Medulla oblongata (tissue), 1 donor: ENCODE results near the gene FARS2.

Experiments used
- DNase-seq: peaks from one replicate; pipeline ENCODE4 v3.0.0-alpha.2; 2015; ENCODE audit errors: extremely low spot score

The FARS2 gene

DNA sequence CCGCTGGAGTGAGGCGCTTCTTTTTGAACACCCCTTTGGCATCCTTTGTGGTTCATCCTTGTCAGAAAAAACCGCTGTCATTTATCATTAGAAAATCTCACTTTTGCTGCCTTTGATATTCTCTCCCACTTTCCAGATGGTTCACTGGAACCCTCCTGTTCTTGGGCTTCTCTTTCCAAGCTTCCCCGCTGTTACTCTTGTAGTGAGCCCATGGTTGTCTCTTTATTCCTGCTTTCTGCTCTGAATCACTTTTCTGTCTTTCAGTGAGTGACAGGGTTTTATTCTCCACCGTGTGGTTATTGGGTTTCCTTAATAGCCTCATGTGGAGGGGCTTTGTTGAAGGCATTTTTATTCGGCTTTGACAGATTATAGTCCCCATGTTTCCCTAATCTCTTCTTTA, 117.0 kb downstream of the FARS2 start:
- DNase-seq: no peak

DNA sequence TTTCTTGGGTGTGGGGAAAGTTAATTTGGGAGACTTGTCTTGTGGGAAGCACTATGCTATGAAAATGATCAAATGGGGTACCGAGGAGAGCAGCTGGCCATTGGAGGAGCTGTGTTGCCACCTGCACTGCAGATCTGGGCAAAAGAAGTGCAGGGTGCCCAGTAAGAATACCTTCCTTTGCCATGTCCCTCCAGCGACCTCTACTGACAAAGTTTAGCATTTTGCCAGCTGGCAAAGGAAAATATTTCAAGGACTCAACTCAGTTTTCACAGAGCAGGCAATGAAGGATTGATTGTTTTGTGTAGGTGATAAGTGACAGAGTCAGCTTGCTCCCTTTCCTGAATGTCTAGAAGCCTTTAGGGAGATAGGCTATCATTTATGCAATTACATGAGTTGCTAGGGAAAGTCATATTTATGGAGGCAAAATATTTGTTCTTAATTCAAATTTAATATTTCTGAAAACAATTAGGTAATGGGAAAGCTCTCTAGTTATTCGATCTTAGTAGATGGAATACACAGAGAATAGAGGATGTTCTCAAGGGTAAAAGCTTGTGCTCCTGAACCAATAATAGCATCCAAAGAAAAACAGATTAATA, 118.4 kb downstream of the FARS2 start:
- no peak for DNase-seq

DNA sequence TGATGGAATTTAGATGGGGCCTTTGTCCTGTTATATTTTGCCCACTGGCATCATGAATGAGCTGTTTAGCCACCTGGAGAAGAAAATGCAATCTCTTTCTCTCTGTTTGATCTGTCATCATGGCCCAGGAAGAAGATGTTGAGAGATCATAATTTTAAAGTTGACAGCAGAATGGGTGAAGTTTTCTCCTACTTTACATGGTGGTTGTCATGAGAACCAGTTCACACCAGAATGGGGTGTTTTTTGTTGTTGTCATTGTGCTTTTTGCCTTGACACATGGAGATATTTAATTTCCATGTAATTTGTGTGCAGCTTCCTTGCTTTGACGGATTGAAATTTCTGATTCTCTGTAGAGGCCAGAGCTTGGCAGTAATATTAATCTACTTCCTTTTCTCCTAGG, 122.5 kb downstream of the FARS2 start:
- DNase-seq: no peak

DNA sequence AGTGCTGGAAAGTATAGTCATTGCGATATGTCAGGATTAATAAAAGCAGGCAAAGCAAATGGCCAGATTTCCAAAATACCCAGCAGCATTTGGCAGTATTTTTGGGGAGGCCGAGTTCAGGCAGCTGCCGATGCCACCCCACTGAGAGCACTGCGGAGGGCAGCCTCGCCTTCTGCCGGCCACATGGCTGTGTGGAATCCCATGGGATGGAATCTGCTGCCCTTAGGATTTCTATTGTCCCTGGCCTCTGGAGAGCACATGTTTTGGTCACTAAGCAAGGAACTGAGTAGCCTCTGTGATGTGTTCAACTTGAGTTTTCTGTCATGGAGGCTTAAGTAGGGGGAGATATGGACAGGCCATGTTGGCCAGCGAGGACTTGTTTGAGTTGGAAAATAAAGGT, 123.0 kb downstream of the FARS2 start:
- no peak for DNase-seq

DNA sequence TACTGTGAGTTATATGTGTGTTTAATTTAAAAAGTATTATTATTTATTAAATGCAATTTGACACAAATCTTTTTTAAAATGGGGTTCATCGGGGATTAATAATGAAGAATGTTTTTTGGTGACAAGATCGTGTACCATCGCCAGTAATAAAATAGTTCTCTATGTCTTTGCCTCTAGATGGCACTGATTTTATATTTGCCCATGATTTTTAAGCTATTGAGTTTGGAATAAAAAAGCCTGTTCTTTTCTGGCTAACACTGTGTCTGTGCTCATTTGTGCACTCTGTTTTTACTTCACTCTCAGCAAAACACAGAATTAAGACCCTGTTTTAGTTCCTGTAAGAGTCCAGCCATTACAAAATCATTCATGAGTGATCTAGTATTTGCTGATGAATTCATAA, 127.0 kb downstream of the FARS2 start:
- DNase-seq: no peak

DNA sequence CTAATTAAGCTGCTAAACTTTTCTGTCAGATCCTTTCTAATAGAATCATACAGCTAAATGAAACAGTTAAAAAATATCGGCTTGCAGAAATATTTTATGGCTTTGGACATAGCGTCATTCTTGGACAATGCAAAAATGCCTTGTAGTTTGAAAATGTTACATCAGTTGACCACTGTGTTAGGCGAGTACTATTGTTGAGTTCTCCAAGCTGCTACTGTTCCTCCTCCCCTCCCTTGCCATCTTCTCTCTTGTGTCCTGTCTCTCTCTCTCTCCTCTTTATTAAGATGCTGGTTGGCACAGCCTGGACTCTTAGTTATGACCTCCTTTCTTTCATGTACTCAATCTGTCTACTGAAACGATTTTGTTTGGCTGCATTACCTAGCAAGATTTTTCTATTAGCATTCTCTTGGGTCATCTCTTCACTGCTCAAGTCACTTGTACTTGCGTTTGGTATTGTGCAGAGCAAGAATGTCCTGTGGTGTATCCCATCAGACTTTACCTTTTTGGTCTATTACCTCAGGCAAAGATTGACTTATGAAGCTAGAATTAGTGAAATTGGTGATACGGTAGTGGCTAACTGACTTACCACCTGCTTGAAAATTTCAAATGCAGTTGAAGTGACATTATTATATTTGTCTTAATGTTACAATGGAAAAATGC, 127.9 kb downstream of the FARS2 start:
- no peak for DNase-seq

DNA sequence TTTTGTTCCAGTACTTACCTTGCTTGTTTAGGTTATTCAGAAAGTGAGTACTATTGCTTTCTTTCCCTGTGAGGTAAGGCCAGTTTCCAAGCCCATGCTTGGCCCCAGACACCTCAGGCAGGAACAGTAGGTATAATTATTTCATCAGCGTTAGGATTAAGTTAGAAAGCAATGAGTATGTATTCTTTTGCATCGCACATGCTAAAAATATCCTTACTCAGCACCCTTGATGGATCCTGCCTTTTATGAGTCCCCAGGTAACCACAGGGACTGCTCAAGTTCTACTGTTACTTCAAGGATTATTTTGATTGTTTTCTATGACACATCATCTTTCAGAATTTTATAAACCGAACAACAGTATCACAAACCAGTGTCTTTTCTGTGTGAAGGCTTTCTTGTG, 128.9 kb downstream of the FARS2 start:
- no peak for DNase-seq

DNA sequence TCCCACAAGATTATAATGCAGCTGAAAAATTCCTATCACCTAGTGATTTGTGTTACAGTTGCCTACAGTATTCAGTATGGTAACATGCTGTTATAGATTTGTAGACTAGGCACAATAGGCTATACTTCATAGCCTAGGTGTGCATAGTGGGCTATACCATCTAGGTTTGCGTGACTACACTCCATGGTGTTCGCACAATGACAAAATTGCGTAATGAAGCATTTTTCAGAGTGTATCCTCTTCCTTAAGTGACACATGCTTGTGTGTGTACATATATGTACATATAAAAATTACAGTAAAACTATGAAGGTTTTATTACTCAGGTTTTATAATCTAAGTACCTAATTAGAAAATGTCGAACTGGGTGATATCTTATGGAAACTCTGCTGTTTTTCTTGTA, 133.0 kb downstream of the FARS2 start:
- DNase-seq: no peak

DNA sequence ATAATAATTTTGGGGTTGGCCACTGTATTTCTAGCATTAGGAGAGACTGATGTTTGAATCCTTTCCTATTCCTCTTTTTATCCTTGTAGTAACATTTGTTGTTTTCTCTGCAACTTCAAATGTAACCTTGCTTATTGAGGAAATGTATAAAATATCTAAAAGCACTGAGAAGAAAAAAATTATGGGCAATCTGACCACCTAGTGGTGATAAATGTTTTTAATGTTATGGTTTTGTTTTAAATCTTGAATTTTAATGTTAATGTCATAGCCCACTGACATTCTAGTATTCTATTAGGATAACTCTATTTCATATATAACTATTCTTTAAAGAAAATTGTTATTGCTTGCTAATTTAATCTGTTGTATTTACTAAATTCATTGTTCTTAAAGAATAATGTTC, 134.4 kb downstream of the FARS2 start:
- no peak for DNase-seq

DNA sequence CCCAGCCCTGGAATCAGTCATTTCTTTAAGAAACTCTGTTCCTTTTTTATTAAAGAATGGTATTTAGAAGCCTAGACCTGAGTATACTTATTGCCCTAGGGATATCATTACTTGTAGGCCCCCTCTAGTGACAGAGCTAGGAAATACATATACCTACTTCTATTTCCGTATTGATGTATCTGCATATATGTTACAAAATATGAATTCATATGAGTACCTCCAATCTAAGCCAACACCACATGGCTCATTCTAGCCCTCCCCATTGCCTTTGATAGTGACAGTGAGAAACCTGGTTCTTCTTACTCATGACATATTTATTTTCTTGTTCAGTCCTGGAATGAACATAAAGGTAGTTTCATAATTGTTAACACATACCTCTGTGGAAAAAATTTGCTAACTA, 137.2 kb downstream of the FARS2 start:
- DNase-seq: peak; percentile 47

DNA sequence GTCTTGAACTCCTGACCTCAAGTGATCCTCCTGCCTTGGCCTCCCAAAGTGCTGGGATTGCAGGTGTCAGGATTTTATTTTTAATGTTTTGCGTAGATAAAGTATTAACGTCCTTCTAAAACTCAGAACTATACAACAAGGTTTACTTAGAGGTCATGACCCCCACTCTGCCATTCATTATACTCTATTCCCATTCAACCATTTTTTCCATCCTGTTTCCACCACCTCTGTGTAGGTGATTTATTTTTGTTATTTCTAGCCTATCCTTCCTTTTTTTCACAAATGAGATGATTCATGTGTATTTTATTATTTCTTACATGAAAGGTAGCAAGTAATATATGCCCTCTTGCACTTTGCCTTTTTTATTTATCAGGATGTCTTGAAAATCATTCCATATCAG, 138.1 kb downstream of the FARS2 start:
- no peak for DNase-seq

DNA sequence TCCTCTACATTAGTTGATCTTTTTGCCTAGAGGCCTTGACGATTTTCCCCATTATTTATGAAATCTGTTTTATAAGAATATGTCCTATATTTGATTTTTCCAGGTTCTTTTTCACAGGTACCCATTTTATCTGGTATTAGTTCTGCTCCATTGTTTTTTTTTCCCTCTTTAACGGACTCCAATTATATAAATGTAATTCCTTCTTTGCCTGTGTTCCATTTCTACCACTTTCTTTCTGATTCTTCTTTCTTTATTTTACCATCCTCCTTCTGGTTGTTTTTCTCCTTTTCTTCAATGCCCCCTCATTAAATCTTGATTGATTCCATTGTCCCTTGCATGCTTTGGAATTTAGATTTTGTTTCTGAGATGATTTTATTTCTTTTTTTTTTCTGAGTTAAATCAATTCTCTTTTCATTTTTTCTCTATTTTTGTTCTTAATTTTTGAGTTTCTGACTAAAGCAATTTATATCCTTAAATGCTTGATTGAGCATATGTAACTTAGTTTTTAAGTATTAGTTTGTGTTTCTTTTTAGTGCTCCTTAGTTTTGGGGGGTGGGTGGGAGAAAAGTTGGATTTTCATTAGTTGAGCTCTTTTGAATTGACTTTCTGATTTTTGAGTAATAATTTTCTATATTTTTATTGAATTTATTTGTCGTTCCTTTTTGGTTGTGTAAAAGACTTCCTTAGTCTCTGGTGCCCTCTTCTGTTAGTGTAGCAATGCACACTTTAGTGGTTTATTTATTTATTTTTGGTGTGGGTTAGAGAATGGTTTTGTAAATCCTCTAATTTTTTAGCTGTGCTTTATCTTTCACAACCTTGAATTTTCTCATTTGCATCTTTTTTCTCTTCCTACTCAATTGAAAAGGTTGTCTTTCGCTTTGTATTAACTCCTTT, 140.8 kb downstream of the FARS2 start:
- DNase-seq: no peak

DNA sequence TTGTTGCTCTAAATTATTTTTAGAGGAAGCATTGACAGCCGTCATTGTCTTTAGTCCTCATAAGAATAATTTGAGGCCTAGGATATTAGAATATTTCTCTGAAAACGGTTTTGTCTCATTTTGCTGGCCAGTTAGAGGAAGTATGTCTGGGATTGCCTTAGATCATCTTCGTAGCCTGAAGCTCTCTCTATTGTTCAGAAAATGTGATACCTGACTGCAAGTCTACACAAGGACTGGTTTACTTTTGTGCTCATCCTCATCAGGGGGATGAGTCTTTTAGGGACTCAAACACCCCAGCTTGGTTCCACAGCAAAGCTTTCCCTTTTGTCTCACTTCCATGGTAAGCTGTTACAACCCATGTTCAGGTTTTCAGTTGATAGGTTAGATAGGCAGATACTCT, 141.8 kb downstream of the FARS2 start:
- no peak for DNase-seq

DNA sequence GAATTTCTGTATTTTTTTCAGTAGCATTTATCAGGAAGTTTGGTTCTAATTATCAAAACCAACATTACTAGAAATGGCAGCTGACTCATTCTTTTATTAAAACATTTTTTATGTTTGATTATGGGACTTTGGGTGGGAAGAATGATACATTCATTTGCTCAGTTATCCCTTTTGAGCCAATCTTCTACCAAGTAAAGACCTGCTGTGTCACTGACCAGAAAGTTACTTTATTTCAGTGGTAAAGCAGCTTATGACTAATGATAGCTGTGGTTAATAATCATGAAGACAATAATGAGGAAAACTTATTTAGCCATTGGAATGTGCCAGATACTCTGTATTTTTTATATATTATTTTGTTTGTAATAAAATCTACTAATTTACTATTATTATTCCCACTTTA, 142.3 kb downstream of the FARS2 start:
- DNase-seq: no peak

DNA sequence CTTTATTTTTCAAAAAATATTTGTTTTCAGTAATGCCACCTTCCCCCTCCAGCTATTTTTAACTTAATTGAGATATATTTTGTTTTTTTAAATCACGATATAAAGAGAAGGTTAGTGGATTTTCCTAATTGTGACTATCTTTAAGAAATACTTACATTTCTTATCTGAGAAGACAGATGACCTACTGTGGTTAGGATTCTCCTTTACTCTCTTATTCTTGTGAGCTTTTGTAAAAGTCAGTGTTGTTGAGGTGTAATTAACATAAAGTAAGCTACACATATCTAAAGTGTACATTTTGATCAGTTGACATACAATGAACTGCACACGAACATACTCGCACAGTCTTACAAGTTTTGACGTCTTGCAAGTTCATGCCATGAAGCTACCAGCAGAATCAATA, 144.7 kb downstream of the FARS2 start:
- no peak for DNase-seq

DNA sequence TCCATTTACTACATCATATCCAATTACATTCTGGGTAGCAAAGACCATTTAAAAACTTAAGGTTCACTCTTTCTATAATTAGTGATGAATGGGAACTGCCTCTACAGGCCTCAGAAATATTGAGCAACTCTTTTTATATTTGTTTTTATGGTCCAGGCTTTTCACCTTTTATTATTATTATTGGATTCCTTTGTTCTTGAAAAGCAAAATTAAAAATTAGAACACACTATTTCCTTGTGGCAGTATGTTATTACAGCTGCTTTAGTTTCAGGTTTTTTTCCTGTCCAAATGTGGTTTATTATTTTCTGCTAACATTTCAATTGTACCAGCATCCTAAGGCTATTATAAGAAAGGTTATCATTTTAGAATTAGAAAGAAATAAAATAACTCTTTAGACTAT, 150.1 kb downstream of the FARS2 start:
- DNase-seq: no peak

DNA sequence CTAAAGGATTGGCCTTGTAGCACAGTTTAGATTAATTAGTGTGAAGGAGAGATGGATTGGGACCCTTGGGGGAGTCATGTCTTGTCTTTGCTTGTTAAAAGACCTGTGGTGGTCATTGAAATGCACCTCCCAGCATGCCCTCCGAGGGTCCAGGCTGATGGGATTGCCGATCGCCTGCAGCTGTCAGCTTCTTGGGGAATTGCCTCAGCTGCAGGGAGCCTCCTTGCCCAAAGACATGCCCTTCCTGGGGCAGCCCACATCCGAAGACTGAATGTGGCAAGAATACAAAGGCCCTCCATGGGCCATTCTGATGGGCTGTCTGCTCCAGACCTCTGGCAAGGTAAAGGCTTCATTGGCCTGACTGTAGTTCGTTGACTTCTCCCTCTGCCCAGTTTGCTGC, 150.7 kb downstream of the FARS2 start:
- no peak for DNase-seq

DNA sequence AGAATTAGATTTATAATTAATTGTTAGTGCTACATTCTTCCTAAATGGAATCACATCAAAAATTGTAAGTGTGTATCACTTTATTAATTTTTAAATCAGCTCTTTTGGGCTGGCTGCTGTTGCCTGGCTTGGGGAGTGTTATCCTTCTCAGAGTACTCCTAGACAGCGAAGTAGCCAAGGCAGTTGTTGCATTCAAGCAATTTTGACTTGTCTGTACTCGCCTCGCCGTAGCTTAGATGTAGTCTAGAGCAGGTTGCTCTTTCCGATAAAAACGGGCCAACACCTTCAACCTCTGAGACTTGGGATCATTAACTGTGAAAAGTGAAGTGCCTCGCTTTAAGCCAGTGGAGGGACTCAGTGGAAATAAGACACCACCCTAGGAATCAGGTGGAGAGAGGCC, 151.3 kb downstream of the FARS2 start:
- no peak for DNase-seq

DNA sequence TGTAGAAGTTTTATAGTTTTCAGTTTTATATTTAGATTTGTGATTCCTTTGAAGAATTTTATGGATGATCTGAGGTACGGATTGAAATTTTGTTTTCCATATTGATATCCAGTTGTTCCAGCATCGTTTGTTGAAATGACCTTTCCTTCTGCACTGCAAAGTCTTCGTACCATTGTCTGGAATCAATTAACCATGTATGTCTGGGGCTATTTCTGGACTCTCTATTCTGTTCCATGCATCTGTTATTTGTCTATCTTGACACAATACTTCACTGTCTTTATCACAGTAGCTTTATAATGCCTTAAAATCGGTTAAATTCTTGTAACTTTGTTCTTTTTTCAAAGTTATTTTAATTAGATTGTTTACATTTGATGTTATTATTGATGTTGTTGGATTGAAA, 154.9 kb downstream of the FARS2 start:
- DNase-seq: no peak

DNA sequence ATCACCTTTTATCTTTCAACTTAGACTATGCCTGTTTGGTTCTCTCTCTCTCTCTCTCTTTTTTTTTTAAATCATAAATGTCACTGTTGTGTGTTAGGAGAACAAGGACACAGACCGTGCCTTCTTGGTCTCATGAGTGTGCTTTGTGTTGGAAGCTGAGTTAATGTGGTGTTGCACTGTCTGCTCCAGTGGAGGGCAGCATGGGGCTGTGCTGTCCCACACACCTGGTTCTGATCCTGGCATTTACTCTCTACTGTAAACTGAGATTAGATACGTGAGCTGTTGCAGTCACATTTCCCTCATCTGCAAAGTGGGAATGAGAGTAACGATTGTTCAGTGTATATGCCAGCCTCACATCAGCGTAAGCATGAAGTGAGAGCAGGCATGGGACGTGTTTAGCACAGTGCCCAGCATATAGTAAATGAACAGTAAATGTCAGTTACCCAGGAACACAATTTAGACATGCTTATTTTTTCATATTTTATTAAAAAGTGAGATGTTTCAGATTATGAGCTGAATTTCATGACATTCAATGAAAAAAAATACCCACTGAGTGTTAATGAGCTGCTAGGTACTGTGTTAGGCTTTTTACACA, 161.1 kb downstream of the FARS2 start:
- no peak for DNase-seq

DNA sequence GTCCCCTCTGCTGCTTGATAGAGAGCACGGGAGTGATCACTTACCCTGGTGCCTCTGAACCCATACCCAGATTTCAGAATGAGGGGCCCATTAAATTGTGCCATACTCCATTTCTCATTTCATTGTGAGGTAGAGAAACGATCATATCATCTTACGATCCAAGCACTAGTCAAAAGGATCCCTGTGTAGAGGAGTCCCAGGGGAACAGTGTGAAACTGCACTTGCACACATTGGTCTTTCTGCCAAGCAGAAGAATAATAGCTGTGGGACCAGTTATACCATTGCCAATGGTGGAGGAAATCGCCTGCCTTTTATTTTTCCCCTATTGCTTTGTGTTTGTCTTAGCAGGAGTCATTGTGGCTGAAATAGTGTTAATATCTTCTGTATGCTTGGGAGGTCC, 161.9 kb downstream of the FARS2 start:
- no peak for DNase-seq

DNA sequence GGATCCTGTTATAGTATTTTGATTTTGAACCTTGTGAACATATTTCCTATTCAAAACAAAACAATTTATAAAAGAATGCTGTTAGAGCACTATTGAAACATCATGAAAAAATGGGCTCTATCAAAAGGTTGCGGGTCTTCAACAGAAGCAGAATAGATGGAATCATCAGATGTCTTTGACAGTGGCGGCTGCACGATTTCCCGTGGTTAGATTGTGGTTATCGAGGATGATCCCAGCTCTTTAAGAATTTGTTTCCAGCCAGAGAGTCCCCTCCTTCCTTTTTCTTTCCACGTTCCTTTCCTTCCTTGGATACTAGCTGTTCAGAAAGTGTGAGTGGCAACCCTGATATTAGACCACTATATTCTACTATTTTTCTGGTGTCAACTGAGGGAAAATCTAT, 163.4 kb downstream of the FARS2 start:
- no peak for DNase-seq

DNA sequence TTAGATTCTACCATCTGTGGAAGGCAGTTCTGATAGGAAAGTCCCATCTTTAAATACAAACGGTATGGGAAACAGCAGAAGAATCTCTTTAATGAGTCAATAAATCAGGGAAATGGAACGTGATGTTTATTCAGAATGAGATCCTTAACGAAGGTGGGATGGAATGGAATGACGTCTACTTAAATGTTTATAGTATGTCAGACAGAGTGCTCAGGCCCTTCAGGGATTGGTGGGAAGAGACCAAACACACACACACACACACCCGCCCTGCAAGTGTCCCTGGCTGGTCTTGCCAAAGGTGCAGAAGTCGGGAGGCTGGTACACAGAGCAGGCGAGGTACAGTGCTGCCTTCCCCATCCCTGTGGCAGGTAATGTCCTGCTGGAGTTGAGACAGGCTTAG, 164.0 kb downstream of the FARS2 start:
- DNase-seq: no peak
